Mesenchymal stem cell (in vitro differentiated cells and primary cell): Measurements from ENCODE around the gene ADA.

Experiments used
- DNase-seq: peaks from one replicate; pipeline ENCODE4 v3.0.0-alpha.2; 2013
- H2AFZ ChIP-seq: one replicate; pipeline ENCODE4 v1.6.1; 2013; ENCODE audit warnings: low read depth, mild to moderate bottlenecking, control low read depth, inconsistent platforms, low read length, moderate library complexity
- H2AK5ac ChIP-seq: 2 replicates; pipeline ENCODE4 v1.6.1; 2013; ENCODE audit warnings: low read length, moderate library complexity, mild to moderate bottlenecking, inconsistent platforms; ENCODE audit not compliant: severe bottlenecking
- H2BK120ac ChIP-seq: one replicate; pipeline ENCODE4 v1.6.1; 2013; ENCODE audit warnings: low read depth, mild to moderate bottlenecking, inconsistent platforms, low read length, moderate library complexity
- H2BK12ac ChIP-seq, 2 experiments: one replicate each; pipeline ENCODE4 v1.6.1; 2013; ENCODE audit warnings: inconsistent platforms in 2 of 2, low read length in 2 of 2, mild to moderate bottlenecking in 2 of 2, moderate library complexity in 2 of 2, control low read depth in 1 of 2
- H2BK15ac ChIP-seq: one replicate; pipeline ENCODE4 v1.6.1; 2013; ENCODE audit warnings: mild to moderate bottlenecking, low read depth, inconsistent platforms; ENCODE audit not compliant: poor library complexity, severe bottlenecking
- H2BK5ac ChIP-seq: 2 replicates; pipeline ENCODE4 v1.6.1; 2013; ENCODE audit warnings: low read depth, mild to moderate bottlenecking, low read length, control low read depth, inconsistent platforms; ENCODE audit not compliant: poor library complexity, severe bottlenecking
- H3K14ac ChIP-seq, 2 experiments: one replicate each; pipeline ENCODE4 v1.6.1; 2013; ENCODE audit warnings: inconsistent platforms in 2 of 2, low read length in 2 of 2, control low read depth in 1 of 2, mild to moderate bottlenecking in 1 of 2, moderate library complexity in 1 of 2
- H3K18ac ChIP-seq, 2 experiments: one replicate each; pipeline ENCODE4 v1.6.1; 2013; ENCODE audit warnings: inconsistent platforms in 2 of 2, low read length in 2 of 2, control low read depth in 1 of 2, low read depth in 1 of 2, mild to moderate bottlenecking in 1 of 2
- H3K23ac ChIP-seq, 2 experiments: one replicate each; pipeline ENCODE4 v1.6.1; 2013; ENCODE audit warnings: inconsistent platforms in 2 of 2, low read length in 2 of 2, mild to moderate bottlenecking in 2 of 2, moderate library complexity in 2 of 2, control low read depth in 1 of 2
- H3K27ac ChIP-seq: 2 replicates; pipeline ENCODE4 v1.5.1; 2013; ENCODE audit warnings: mild to moderate bottlenecking, moderate library complexity, low read length, control low read depth, inconsistent platforms; ENCODE audit not compliant: poor library complexity, severe bottlenecking
- H3K27me3 ChIP-seq, 2 experiments: 2 replicates each; pipeline versions ENCODE4 v1.6.1 to v1.7.0; 2013; ENCODE audit warnings: low read length in 2 of 2, mild to moderate bottlenecking in 2 of 2, moderate library complexity in 2 of 2, control low read depth in 1 of 2, inconsistent platforms in 1 of 2; ENCODE audit not compliant: control insufficient read depth in 1 of 2, insufficient read depth in 1 of 2
- H3K36me3 ChIP-seq, 2 experiments: 2 replicates each; pipeline versions ENCODE4 v1.6.1 to v1.7.0; 2013; ENCODE audit warnings: low read length in 2 of 2, control low read depth in 1 of 2, inconsistent platforms in 1 of 2, low read depth in 1 of 2, mild to moderate bottlenecking in 1 of 2; ENCODE audit not compliant: insufficient read depth in 2 of 2, control insufficient read depth in 1 of 2
- H3K4ac ChIP-seq, 2 experiments: one replicate each; pipeline ENCODE4 v1.6.1; 2013; ENCODE audit warnings: inconsistent platforms in 2 of 2, low read length in 2 of 2, mild to moderate bottlenecking in 2 of 2, moderate library complexity in 2 of 2, control low read depth in 1 of 2, low read depth in 1 of 2
- H3K4me1 ChIP-seq: 2 replicates; pipeline ENCODE4 v1.6.1; 2013; ENCODE audit warnings: low read depth, low read length, control low read depth; ENCODE audit not compliant: control insufficient read depth, insufficient read depth
- H3K4me2 ChIP-seq: 2 replicates; pipeline ENCODE4 v1.6.1; 2013; ENCODE audit warnings: low read length, mild to moderate bottlenecking, inconsistent platforms; ENCODE audit not compliant: poor library complexity, severe bottlenecking
- H3K4me3 ChIP-seq, 2 experiments: 2 replicates each; pipeline versions ENCODE4 v1.5.1 to v1.7.0; 2013; ENCODE audit warnings: low read length in 2 of 2, mild to moderate bottlenecking in 2 of 2, control low read depth in 1 of 2, low read depth in 1 of 2; ENCODE audit not compliant: insufficient read depth in 1 of 2
- H3K79me1 ChIP-seq: replicated peaks from 2 replicates; pipeline ENCODE4 v1.6.1; 2013; ENCODE audit warnings: mild to moderate bottlenecking, control low read depth, low read length, inconsistent platforms; ENCODE audit not compliant: poor library complexity, severe bottlenecking
- H3K9ac ChIP-seq: 2 replicates; pipeline ENCODE4 v1.7.0; 2013; ENCODE audit warnings: mild to moderate bottlenecking, low read length, moderate library complexity
- H3K9me3 ChIP-seq: 2 replicates; pipeline ENCODE4 v1.7.0; 2013; ENCODE audit warnings: mild to moderate bottlenecking, low read length; ENCODE audit not compliant: control insufficient read depth
- H4K8ac ChIP-seq: one replicate; pipeline ENCODE4 v1.6.1; 2013; ENCODE audit warnings: inconsistent platforms, mild to moderate bottlenecking, low read length, moderate library complexity
- H4K91ac ChIP-seq: one replicate; pipeline ENCODE4 v1.6.1; 2013; ENCODE audit warnings: mild to moderate bottlenecking, low read length, inconsistent platforms
- WGBS: methylation state at CpG from one replicate; pipeline ENCODE4 v1.1.7; 2013; ENCODE audit warnings: mixed read lengths; 5-methylcytosine and 5-hydroxymethylcytosine counted together

The ADA gene

DNA sequence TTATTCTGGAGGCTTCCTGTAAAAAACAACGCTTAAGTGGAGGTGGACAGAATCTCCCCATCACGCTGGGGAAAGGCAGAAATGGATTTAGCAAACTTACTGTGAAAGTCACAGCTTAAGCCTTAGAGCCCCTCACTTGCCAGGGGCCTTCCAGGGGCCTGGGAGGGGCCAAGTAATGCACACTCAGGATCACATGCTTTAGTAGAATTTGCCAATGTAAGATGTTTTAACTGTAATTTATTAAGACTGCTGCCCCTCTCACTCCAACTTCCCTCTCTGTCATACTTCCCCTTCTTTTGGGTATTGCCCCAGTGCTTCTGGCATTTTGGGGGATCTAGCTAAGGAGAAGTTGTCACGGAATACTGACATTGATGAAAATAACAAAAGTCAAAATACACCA is 12.6 kb upstream of the ADA start:
- H4K8ac ChIP-seq = no peak overlapping the region
- no peak overlapping the region for H3K9ac ChIP-seq
- no peak overlapping the region for H3K4ac ChIP-seq
- H2BK15ac ChIP-seq = no peak overlapping the region
- no peak overlapping the region for H3K4me2 ChIP-seq
- H3K18ac ChIP-seq = no peak overlapping the region
- H2BK12ac ChIP-seq = no peak overlapping the region
- H3K36me3 ChIP-seq = no peaks in the 10 kb centered on the region
- no peak overlapping the region for H3K23ac ChIP-seq
- no peaks in the 10 kb centered on the region for H3K9me3 ChIP-seq
- peaks cover 0 to 16% of the 10 kb centered on the region in 2 experiments for H3K27me3 ChIP-seq
- H3K14ac ChIP-seq = no peak overlapping the region
- no peak overlapping the region for H3K4me3 ChIP-seq
- no peak overlapping the region for H2AK5ac ChIP-seq
- WGBS = 61% methylated on average over 2 of the region's 3 CpGs
- DNase-seq = no peak
- H2BK5ac ChIP-seq = no peak overlapping the region
- H3K79me1 ChIP-seq = no peaks in the 10 kb centered on the region
- no peak overlapping the region for H2AFZ ChIP-seq
- H3K27ac ChIP-seq = no peak overlapping the region
- no peak overlapping the region for H2BK120ac ChIP-seq
- no peak overlapping the region for H4K91ac ChIP-seq
- no peaks in the 10 kb centered on the region for H3K4me1 ChIP-seq

DNA sequence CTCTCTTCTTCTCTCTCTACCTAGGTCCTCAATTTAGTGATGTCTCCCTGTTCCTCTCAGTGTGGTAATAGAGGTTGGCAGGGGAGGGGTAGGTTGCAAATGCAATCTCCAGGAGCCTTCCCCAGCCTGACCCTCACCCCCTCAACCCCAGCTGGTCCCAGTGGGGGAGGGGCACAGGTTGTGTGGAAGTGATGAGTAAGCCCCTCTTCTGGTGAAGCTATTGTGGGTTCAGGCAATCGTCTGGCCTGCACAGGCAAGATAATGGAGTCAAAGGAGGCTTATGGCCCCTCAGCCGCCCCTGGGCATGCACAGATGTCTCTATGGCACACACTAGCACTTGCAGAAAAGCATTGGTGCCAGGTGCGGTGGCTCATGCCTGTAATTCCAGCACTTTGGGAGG is 10.8 kb upstream of the ADA start:
- Histone ChIP-seq H2AK5ac (no peak overlapping the region), H4K91ac (no peak overlapping the region), H3K36me3 (no peaks in the 10 kb centered on the region), H2BK15ac (no peak overlapping the region), H3K9ac (no peak overlapping the region), H2BK12ac (no peak overlapping the region), H2AFZ (no peak overlapping the region), H3K18ac (no peak overlapping the region), H2BK120ac (no peak overlapping the region), H3K27me3 (peaks cover 0 to 16% of the 10 kb centered on the region in 2 experiments), H3K4me3 (no peak overlapping the region), H3K79me1 (no peaks in the 10 kb centered on the region), H3K23ac (no peak overlapping the region), H4K8ac (no peak overlapping the region), H3K4me2 (no peak overlapping the region), H3K4me1 (no peaks in the 10 kb centered on the region), H3K4ac (no peak overlapping the region), H3K9me3 (no peaks in the 10 kb centered on the region), H3K14ac (peak overlapping the region in 1 of 2 experiments; percentile 74), H2BK5ac (no peak overlapping the region), H3K27ac (no peak overlapping the region)
- no peak for DNase-seq
- WGBS = 53% methylated on average over 3 of the region's 3 CpGs

DNA sequence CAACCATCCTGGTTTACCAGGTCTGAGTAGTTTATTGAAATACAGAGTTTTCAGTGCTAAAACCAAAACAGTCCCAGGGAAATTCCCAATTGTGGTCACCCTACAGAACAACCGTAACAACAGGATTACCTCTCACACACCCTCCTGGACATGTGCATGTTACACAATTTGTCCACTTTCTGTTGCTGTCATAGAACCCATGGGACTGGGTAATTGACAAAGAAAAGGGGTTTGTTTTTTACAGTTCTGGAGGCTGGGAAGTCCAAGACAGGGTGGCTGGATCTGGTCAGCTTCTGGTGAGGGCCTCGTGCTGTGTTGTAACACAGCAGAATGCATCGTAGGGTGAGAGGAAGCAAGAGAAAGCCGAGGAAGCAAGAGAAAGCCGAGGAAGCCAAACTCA is 9.1 kb upstream of the ADA start:
- H3K23ac ChIP-seq = no peak overlapping the region
- H3K27me3 ChIP-seq = peaks cover 2 to 16% of the 10 kb centered on the region in 2 experiments
- no peak overlapping the region for H2AK5ac ChIP-seq
- no peak overlapping the region for H3K4me2 ChIP-seq
- no peaks in the 10 kb centered on the region for H3K4me1 ChIP-seq
- H2BK120ac ChIP-seq = no peak overlapping the region
- no peak overlapping the region for H2BK15ac ChIP-seq
- no peak overlapping the region for H3K9ac ChIP-seq
- no peak overlapping the region for H3K18ac ChIP-seq
- H4K91ac ChIP-seq = no peak overlapping the region
- 83% methylated on average over 5 of the region's 5 CpGs for WGBS
- H3K79me1 ChIP-seq = no peaks in the 10 kb centered on the region
- no peak overlapping the region for H2AFZ ChIP-seq
- no peak overlapping the region for H2BK12ac ChIP-seq
- H3K36me3 ChIP-seq = no peaks in the 10 kb centered on the region
- H3K4ac ChIP-seq = no peak overlapping the region
- no peak overlapping the region for H4K8ac ChIP-seq
- no peaks in the 10 kb centered on the region for H3K9me3 ChIP-seq
- no peak overlapping the region for H3K4me3 ChIP-seq
- no peak overlapping the region for H2BK5ac ChIP-seq
- DNase-seq = no peak
- H3K27ac ChIP-seq = no peak overlapping the region
- H3K14ac ChIP-seq = no peak overlapping the region

DNA sequence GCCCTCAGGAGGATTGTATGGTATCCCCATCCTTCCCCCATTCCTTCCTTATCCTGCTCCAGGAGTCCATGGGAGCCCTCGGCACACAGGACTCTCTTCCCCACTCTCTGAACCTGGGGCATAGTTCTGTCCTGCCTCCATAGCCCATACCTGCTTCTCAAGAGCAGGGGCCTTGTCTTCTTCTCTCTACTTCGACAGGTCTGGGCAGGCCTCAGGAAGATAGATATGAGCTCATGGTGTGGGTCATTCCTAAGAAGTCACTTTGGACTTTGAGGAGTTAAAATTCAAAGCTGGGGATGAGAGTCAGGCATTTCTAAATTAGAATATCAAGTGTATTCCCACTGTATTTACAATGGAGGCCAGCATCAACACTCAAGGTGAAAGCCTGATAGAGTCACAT is 8.4 kb upstream of the ADA start:
- Histone ChIP-seq H2BK120ac (no peak overlapping the region), H3K36me3 (no peaks in the 10 kb centered on the region), H4K91ac (no peak overlapping the region), H3K14ac (no peak overlapping the region), H3K4me3 (no peak overlapping the region), H3K18ac (no peak overlapping the region), H2AFZ (no peak overlapping the region), H3K23ac (no peak overlapping the region), H3K9me3 (no peaks in the 10 kb centered on the region), H2BK15ac (no peak overlapping the region), H2BK12ac (no peak overlapping the region), H3K4me1 (no peaks in the 10 kb centered on the region), H3K27me3 (peaks cover 9 to 22% of the 10 kb centered on the region in 2 experiments), H2AK5ac (no peak overlapping the region), H2BK5ac (no peak overlapping the region), H3K9ac (no peak overlapping the region), H3K79me1 (no peaks in the 10 kb centered on the region), H3K4me2 (no peak overlapping the region), H3K4ac (no peak overlapping the region), H4K8ac (no peak overlapping the region), H3K27ac (no peak overlapping the region)
- DNase-seq = no peak
- WGBS = 76% methylated on average over 2 of the region's 2 CpGs
